HepG2 (cell line): ENCODE results near the gene RHOG. TPM values are rescaled to one million over a fixed set of nuclear protein-coding genes. Genes with fewer than 3 reads are reported as not detected.

Experiments used
- ATAC-seq: fragments of 200-7000 bp; cut with Tn5 transposase; 3 replicates; pipeline ENCODE4 v1.9.1; 2020; ENCODE audit warnings: mild to moderate bottlenecking, moderate library complexity
- BruUV-seq: library from RNA; stranded (reverse); fragments of 400-500 nt; replicated peaks from 2 replicates; lab custom pipeline; 2021; lab: Mats Ljungman, UMichigan
- CTCF ChIA-PET: fragments of 300-600 bp; formaldehyde crosslinking; extraction: SDS; loops from one replicate; lab custom pipeline; 2021; ENCODE audit warnings: low total read pairs, inconsistent platforms, low intra/inter-chr PET ratio; lab: Yijun Ruan, JAX
- POLR2A ChIA-PET: fragments of 350-600 bp; sonication (Branson Sonifier 250); formaldehyde crosslinking; loops from one replicate; lab custom pipeline; 2020; ENCODE audit warnings: antibody characterized with exemption, inconsistent platforms; lab: Yijun Ruan, JAX
- DNase-seq: peaks from one replicate; pipeline ENCODE4 v3.0.0-alpha.2; 2015; ENCODE audit warnings: low spot score
- FAIRE-seq: peaks from 3 replicates; lab custom pipeline; 2011; peaks lifted over from hg19 to GRCh38; lab: Jason Lieb, UNC
- H2AFZ ChIP-seq: one replicate; pipeline ENCODE4 v1.6.1; 2011; ENCODE audit warnings: low read length, inconsistent platforms
- H3K27ac ChIP-seq: fragments of 300-600 bp; 3 replicates; pipeline ENCODE4 v1.8.0; 2011; ENCODE audit warnings: mixed run types, mild to moderate bottlenecking, mixed read lengths, low read length, inconsistent platforms; ENCODE audit not compliant: insufficient read depth; ENCODE audit errors: extremely low read length
- H3K27me3 ChIP-seq, 2 experiments: fragments of 200-600 bp in 1 of 2; 2 replicates in 1 of 2; 3 replicates in 1 of 2; pipeline versions ENCODE4 v1.6.0 to v1.8.0; 2011; ENCODE audit warnings: low read length in 2 of 2, mild to moderate bottlenecking in 2 of 2, moderate library complexity in 2 of 2, inconsistent platforms in 1 of 2; ENCODE audit not compliant: insufficient read depth in 2 of 2, control insufficient read depth in 1 of 2
- H3K36me3 ChIP-seq, 2 experiments: fragments of 200-600 bp in 1 of 2; replicated peaks in 1 of 2; 2 replicates in 1 of 2; 3 replicates in 1 of 2; pipeline versions ENCODE4 v1.5.1 to v1.8.0; 2011; ENCODE audit warnings: low read length in 2 of 2, inconsistent platforms in 1 of 2; ENCODE audit not compliant: insufficient read depth in 2 of 2, control insufficient read depth in 1 of 2
- H3K4me1 ChIP-seq: 2 replicates; pipeline ENCODE4 v1.5.1; 2012; ENCODE audit warnings: low read length, inconsistent platforms; ENCODE audit not compliant: insufficient read depth
- H3K4me2 ChIP-seq: 2 replicates; pipeline ENCODE4 v1.6.0; 2011; ENCODE audit warnings: low read depth, low read length, inconsistent platforms
- H3K4me3 ChIP-seq, 3 experiments: fragments of 200-600 bp in 1 of 3; sonication (generic), shearing (Covaris generic) in 1 of 3; replicated peaks in 1 of 3; 2 replicates each; pipeline ENCODE4 v1.5.1; 2011 to 2016; ENCODE audit warnings: low read length in 3 of 3, inconsistent platforms in 2 of 3, low read depth in 2 of 3, mild to moderate bottlenecking in 2 of 3, control low read depth in 1 of 3, mixed read lengths in 1 of 3; ENCODE audit not compliant: insufficient read depth in 1 of 3
- H3K79me2 ChIP-seq: one replicate; pipeline ENCODE4 v1.6.1; 2011; ENCODE audit warnings: low read length, inconsistent platforms; ENCODE audit not compliant: insufficient read depth
- H3K9ac ChIP-seq: 2 replicates; pipeline ENCODE4 v1.6.0; 2011; ENCODE audit warnings: mild to moderate bottlenecking, low read depth, low read length, inconsistent platforms; ENCODE audit not compliant: insufficient read depth
- H3K9me3 ChIP-seq: 2 replicates; pipeline ENCODE4 v1.5.1; 2012; ENCODE audit warnings: mild to moderate bottlenecking, low read length
- H4K20me1 ChIP-seq: 2 replicates; pipeline ENCODE4 v1.6.0; 2011; ENCODE audit warnings: inconsistent platforms, mild to moderate bottlenecking, low read length, moderate library complexity; ENCODE audit not compliant: insufficient read depth
- ATF7-NPFF ChIP-seq: sonication (generic); formaldehyde crosslinking; IDR thresholded peaks from 2 replicates; pipeline ENCODE4 v1.8.1; 2023; ENCODE audit warnings: mild to moderate bottlenecking, low read depth, missing genetic modification reagents, moderate library complexity
- CCAR2 ChIP-seq: fragments of 200-400 bp; formaldehyde crosslinking; optimal IDR thresholded peaks from 2 replicates; pipeline ENCODE3; 2018; ENCODE audit warnings: low read depth, mild to moderate bottlenecking, low read length, moderate library complexity
- ETV6 ChIP-seq: sonication (generic); formaldehyde crosslinking; conservative IDR thresholded peaks from 2 replicates; pipeline ENCODE4 v1.4.0; 2020; ENCODE audit warnings: missing genetic modification reagents
- KLF9 ChIP-seq: IDR thresholded peaks from 2 replicates; pipeline ENCODE4 v1.6.1; 2016; ENCODE audit warnings: low read depth
- NR2F6 ChIP-seq, 2 experiments: IDR thresholded peaks; 2 replicates each; pipeline ENCODE4 v1.6.1; 2016; ENCODE audit warnings: antibody characterized with exemption in 1 of 2, mild to moderate bottlenecking in 1 of 2
- POLR2A ChIP-seq, 2 experiments: IDR thresholded peaks; 2 replicates each; pipeline ENCODE4 v1.6.1; 2011; ENCODE audit warnings: low read depth in 2 of 2, low read length in 2 of 2, mild to moderate bottlenecking in 1 of 2, moderate library complexity in 1 of 2; ENCODE audit not compliant: insufficient read depth in 1 of 2
- RARA ChIP-seq: IDR thresholded peaks from 2 replicates; pipeline ENCODE4 v1.6.1; 2016; ENCODE audit warnings: missing genetic modification reagents, missing compliant biosample characterization
- REL ChIP-seq: sonication (generic); formaldehyde crosslinking; conservative IDR thresholded peaks from 2 replicates; pipeline ENCODE4 v1.8.0; 2022; ENCODE audit warnings: mild to moderate bottlenecking, missing genetic modification reagents, moderate library complexity
- SMARCC2 ChIP-seq: fragments of 450-650 bp; IDR thresholded peaks from 2 replicates; pipeline ENCODE4 v1.6.1; 2017; ENCODE audit warnings: antibody characterized with exemption, mild to moderate bottlenecking
- SP5 ChIP-seq: IDR thresholded peaks from 2 replicates; pipeline ENCODE4 v1.6.1; 2016; ENCODE audit warnings: low read depth, borderline replicate concordance
- TARDBP ChIP-seq: sonication (generic); formaldehyde crosslinking; IDR thresholded peaks from 2 replicates; pipeline ENCODE4 v1.8.0; 2022; ENCODE audit warnings: mild to moderate bottlenecking, missing genetic modification reagents
- ZNF225 ChIP-seq: sonication (generic); formaldehyde crosslinking; IDR thresholded peaks from 2 replicates; pipeline ENCODE4 v1.4.0; 2020; ENCODE audit warnings: mild to moderate bottlenecking, missing genetic modification reagents
- ZNF33B ChIP-seq: sonication (generic); formaldehyde crosslinking; IDR thresholded peaks from 2 replicates; pipeline ENCODE4 v1.5.1; 2020; ENCODE audit warnings: mild to moderate bottlenecking, missing genetic modification reagents
- ZNF446 ChIP-seq: sonication (generic); formaldehyde crosslinking; IDR thresholded peaks from 2 replicates; pipeline ENCODE4 v1.5.0; 2020; ENCODE audit warnings: mild to moderate bottlenecking, missing genetic modification reagents
- ZNF496 ChIP-seq: sonication (generic); formaldehyde crosslinking; IDR thresholded peaks from 2 replicates; pipeline ENCODE4 v1.8.1; 2023; ENCODE audit warnings: mild to moderate bottlenecking, moderate library complexity, missing genetic modification reagents; ENCODE audit not compliant: insufficient replicate concordance
- ZNF761 ChIP-seq: sonication (generic); formaldehyde crosslinking; conservative IDR thresholded peaks from 2 replicates; pipeline ENCODE4 v1.4.0; 2020; ENCODE audit warnings: mild to moderate bottlenecking, missing genetic modification reagents
- WGBS: methylation state at CpG from one replicate; pipeline ENCODE4 v1.1.6; 2017; ENCODE audit warnings: low lambda C conversion rate; 5-methylcytosine and 5-hydroxymethylcytosine counted together
- in situ Hi-C: cut with HindIII; loops from 2 replicates; pipeline ENCODE4 v1.10.0; 2017; ENCODE audit warnings: low pct_unique_long_range_greater_than_20kb; ENCODE audit not compliant: extremely low pct_ligation_motif_present
- intact Hi-C: fragments of 100-400 bp; cut with micrococcal nuclease; formaldehyde crosslinking; loops from one replicate; pipeline ENCODE4 v1.10.0; 2022; ENCODE audit not compliant: unreplicated experiment
- polyA plus RNA-seq, 8 experiments: library from polyadenylated mRNA; depleted of rRNA in 3 of 8; stranded (reverse) in 7 of 8; unstranded in 1 of 8; fragments of >200 nt; fragmentation: Illumina TruSeq in 4 of 8; extraction: Trizol in 4 of 8; gene quantifications; 2 replicates each; pipeline versions ENCODE4 v1.2.1 to v1.2.3, GENCODE V29; 2011 to 2016; ENCODE audit warnings: low read depth in 4 of 8, missing spikeins in 1 of 8, mixed read lengths in 1 of 8; ENCODE audit not compliant: insufficient read depth in 1 of 8
- total RNA-seq, 5 experiments: library from RNA; depleted of rRNA; stranded (reverse); fragments of >200 nt; fragmentation: Illumina TruSeq; extraction: Trizol; gene quantifications; 2 replicates each; pipeline ENCODE4 v1.2.3, GENCODE V29; 2016; ENCODE audit warnings: low read depth in 1 of 5
- TF ChIP-seq, protein P1 (sequence below): sonication (generic); formaldehyde crosslinking; IDR thresholded peaks from 2 replicates; pipeline ENCODE4 v1.5.1; 2020; ENCODE audit warnings: missing genetic modification reagents, mild to moderate bottlenecking, borderline replicate concordance
- TF ChIP-seq, protein P2 (sequence below): sonication (generic); formaldehyde crosslinking; IDR thresholded peaks from 2 replicates; pipeline ENCODE4 v1.4.0; 2020; ENCODE audit warnings: missing genetic modification reagents

Gene RHOG
- total and polyA plus RNA-seq, 2 of the 13 experiments (the other 11 are each of a cell fraction or from before 2014, with no cell fraction given) = 7.7 to 23.4 TPM

DNA sequence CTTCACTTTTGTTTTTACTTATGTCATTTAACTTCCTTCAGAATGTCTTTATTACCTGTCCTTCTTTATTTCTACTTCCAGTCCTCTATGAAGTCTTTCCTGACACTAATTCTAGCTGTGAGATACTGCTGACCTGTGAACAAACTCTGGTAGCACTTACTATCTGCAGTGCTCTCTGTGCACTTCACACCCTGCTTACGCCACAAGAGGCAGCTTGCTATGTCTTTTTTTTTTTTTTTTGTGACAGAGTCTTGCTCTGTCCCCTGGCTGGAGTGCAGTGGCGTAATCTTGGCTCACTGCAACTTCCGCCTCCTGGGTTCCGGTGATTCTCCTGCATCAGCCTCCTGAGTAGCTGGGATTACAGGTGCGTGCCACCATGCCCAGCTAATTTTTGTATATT lies 25.4 kb upstream of the RHOG start (continued):
- TF ChIP-seq ATF7-NPFF (CRISPR knock-in tag) = no peak
- no peak for TF ChIP-seq SMARCC2
- no peak for TF ChIP-seq REL (CRISPR knock-in tag)
- TF ChIP-seq RARA (CRISPR knock-in tag) = peak; percentile 67
- no peak for TF ChIP-seq ZNF761 (CRISPR knock-in tag)
- TF ChIP-seq NR2F6 (IDR thresholded peaks at IDR 0.05) = no peak
- TF ChIP-seq NR2F6 (CRISPR knock-in tag; IDR thresholded peaks at IDR 0.05) = 0 out of 2 replicates have a peak, but pooled peaks have one; percentile 25
- no peak for TF ChIP-seq ZNF225 (CRISPR knock-in tag)
- TF ChIP-seq, all 625 proteins: peak for 74

DNA sequence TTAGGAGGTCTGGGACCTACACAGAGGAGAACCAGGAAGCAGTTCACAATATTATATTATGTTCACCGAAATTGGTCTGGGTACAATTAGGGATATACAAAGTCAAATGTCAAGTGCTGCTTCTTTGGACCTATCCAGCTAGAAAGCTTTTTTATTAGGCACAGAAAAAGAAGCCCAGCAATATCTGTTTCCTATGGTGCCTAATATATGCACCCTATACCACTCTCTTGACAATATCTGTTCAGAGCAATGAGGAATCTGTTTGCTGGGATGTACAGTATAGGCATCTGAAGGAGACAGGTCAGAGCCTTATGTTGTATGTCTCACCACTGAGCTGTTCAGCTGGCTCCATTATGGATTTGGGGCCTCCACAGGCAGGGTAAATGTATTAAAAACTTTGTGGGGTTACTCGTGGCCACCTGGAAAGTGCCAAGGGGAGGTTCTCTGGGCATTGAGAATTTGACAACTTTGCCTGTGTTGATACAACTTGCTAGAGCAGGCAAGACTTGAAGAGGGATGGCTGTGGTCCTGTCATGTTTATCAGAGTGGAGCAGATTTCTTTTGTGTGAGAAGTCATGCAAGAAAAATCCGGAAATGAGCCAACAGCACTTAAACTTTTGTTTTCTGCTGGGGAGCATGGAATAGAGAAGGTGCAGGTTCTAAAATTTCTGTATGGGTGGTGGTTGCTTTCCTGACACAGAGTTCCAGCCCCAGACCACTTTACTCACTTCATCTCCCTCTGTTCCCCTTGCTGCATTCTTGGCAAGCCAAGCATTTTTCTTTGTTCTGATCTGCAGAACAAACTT lies 24.8 kb upstream of the RHOG start:
- peak overlapping the region; percentile 23; the same call in 1 of the 2 replicates for H3K9ac ChIP-seq
- peak overlapping the region; percentile 75 for H3K4me2 ChIP-seq
- no peak overlapping the region for H2AFZ ChIP-seq
- DNase-seq (no peak), FAIRE-seq (no peak), ATAC-seq (peak; percentile 33)
- no peaks in the 10 kb centered on the region for H4K20me1 ChIP-seq
- intact Hi-C loops (loop anchor here (1.0 kb wide), 1 partner anchor 40 kb away; no protein-coding TSS in a partner anchor), in situ Hi-C loops (no loop called here)
- ChIA-PET POLR2A (interaction anchor here (0.7 to 5.3 kb wide), 5 partner anchors 11 to 40 kb away, joined by 3 to 44 read pairs (median 10); partner anchors contain the start of gene STIM1), CTCF (no interaction called here)
- H3K27me3 ChIP-seq = no peaks in the 10 kb centered on the region; a peak in 1 of 5 replicates
- H3K36me3 ChIP-seq = no peaks in the 10 kb centered on the region
- peaks cover 86% of the 10 kb centered on the region for H3K79me2 ChIP-seq
- H3K4me1 ChIP-seq = peaks cover 65% of the 10 kb centered on the region
- peak overlapping the region; percentile 84 for H3K27ac ChIP-seq
- BruUV-seq = no TSS peak
- no peaks in the 10 kb centered on the region for H3K9me3 ChIP-seq
- H3K4me3 ChIP-seq = peak overlapping the region in 1 of 3 experiments; percentile 38; a peak in 1 of 6 replicates
- WGBS = 28% methylated on average over 2 of the region's 3 CpGs
- TF ChIP-seq ETV6 (no peak), TARDBP (no peak), KLF9 (no peak), ZNF33B (CRISPR knock-in tag) (no peak), POLR2A (IDR thresholded peaks at IDR 0.05; ENCODE audit: insufficient read depth in 1 of 2, low read depth in 2 of 2, low read length in 2 of 2) (no peak), ZNF446 (CRISPR knock-in tag) (no peak), SP5 (CRISPR knock-in tag) (no peak), CCAR2 (no peak), ZNF496 (no peak)
- TF ChIP-seq, protein P1, sequence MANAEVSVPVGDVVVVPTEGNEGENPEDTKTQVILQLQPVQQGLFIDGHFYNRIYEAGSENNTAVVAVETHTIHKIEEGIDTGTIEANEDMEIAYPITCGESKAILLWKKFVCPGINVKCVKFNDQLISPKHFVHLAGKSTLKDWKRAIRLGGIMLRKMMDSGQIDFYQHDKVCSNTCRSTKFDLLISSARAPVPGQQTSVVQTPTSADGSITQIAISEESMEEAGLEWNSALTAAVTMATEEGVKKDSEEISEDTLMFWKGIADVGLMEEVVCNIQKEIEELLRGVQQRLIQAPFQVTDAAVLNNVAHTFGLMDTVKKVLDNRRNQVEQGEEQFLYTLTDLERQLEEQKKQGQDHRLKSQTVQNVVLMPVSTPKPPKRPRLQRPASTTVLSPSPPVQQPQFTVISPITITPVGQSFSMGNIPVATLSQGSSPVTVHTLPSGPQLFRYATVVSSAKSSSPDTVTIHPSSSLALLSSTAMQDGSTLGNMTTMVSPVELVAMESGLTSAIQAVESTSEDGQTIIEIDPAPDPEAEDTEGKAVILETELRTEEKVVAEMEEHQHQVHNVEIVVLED (CRISPR knock-in tag) = no peak
- TF ChIP-seq, protein P2, sequence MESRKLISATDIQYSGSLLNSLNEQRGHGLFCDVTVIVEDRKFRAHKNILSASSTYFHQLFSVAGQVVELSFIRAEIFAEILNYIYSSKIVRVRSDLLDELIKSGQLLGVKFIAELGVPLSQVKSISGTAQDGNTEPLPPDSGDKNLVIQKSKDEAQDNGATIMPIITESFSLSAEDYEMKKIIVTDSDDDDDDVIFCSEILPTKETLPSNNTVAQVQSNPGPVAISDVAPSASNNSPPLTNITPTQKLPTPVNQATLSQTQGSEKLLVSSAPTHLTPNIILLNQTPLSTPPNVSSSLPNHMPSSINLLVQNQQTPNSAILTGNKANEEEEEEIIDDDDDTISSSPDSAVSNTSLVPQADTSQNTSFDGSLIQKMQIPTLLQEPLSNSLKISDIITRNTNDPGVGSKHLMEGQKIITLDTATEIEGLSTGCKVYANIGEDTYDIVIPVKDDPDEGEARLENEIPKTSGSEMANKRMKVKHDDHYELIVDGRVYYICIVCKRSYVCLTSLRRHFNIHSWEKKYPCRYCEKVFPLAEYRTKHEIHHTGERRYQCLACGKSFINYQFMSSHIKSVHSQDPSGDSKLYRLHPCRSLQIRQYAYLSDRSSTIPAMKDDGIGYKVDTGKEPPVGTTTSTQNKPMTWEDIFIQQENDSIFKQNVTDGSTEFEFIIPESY (CRISPR knock-in tag) = no peak
